ENCODE data around the gene SIRT7.

SIRT7 gene

DNA sequence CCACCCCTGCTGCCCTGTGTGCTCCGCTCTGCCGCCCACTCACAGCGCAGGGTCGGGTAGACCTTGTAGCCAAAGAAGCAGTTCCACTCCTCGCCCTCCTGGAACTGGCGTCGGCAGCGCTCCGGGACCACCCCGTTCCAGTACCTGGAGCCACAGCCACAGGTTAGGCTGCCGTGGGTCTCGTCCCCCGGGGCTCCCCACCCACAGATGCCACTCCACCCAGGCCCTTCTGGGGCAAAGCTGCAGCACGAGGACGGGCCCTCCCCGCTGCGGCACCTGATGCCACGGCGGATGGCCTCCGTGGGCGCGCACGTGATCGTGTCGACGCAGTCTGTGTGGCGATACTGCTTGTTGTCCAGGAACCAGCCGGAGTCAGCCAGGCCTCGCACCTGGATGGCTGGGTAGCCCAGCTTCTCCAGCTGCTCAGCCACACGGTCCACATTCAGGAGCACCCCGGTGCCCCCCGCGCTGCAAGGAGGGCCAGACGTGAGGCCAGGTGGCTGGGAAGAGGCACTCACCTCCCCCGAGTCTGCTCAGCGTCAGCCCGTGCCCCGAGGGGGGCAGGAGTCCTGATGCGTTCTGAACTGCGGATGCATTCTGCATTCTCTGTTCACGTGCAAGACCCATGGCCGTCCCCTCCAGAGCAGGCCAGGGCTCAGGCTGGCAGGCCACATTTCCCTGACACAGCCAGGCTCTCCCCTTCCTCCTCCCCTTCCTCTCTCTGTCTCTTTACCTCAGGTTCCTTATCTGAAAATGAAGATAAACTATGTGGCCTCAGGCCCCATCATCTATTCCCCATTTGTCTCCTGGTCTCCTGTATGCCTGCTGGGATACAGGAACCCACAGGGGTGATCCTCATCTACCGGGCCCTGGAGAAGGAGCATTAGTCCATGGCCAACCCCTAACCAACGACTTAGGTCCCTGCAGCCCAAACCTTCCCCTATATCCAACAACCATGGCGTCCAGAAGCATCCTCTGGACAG, 38.9 kb upstream of the SIRT7 start:
- Histone ChIP-seq H3K36me3 (ENCODE audit: insufficient read depth) (no peaks in the 10 kb centered on the region), H4K20me1 (ENCODE audit: insufficient read depth) (no peaks in the 10 kb centered on the region), H3K27me3 (ENCODE audit: insufficient read depth, low read depth) (peaks cover 55% of the 10 kb centered on the region), H3K4me3 (IDR thresholded peaks at IDR 0.05; ENCODE audit: insufficient read depth, low read depth, low read length) (no peak overlapping the region), H3K4me2 (no peak overlapping the region), H3K4me1 (ENCODE audit: low read depth, poor library complexity, severe bottlenecking) (no peaks in the 10 kb centered on the region), H3K9ac (no peak overlapping the region), H3K27ac (no peak overlapping the region), H2AFZ (ENCODE audit: low read depth) (no peak overlapping the region), H3K79me2 (ENCODE audit: insufficient read depth, low read depth) (no peaks in the 10 kb centered on the region)
- TF ChIP-seq, protein P1, sequence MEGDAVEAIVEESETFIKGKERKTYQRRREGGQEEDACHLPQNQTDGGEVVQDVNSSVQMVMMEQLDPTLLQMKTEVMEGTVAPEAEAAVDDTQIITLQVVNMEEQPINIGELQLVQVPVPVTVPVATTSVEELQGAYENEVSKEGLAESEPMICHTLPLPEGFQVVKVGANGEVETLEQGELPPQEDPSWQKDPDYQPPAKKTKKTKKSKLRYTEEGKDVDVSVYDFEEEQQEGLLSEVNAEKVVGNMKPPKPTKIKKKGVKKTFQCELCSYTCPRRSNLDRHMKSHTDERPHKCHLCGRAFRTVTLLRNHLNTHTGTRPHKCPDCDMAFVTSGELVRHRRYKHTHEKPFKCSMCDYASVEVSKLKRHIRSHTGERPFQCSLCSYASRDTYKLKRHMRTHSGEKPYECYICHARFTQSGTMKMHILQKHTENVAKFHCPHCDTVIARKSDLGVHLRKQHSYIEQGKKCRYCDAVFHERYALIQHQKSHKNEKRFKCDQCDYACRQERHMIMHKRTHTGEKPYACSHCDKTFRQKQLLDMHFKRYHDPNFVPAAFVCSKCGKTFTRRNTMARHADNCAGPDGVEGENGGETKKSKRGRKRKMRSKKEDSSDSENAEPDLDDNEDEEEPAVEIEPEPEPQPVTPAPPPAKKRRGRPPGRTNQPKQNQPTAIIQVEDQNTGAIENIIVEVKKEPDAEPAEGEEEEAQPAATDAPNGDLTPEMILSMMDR (conservative IDR thresholded peaks at IDR 0.05; ENCODE audit: low read depth, low read length), result no peak

DNA sequence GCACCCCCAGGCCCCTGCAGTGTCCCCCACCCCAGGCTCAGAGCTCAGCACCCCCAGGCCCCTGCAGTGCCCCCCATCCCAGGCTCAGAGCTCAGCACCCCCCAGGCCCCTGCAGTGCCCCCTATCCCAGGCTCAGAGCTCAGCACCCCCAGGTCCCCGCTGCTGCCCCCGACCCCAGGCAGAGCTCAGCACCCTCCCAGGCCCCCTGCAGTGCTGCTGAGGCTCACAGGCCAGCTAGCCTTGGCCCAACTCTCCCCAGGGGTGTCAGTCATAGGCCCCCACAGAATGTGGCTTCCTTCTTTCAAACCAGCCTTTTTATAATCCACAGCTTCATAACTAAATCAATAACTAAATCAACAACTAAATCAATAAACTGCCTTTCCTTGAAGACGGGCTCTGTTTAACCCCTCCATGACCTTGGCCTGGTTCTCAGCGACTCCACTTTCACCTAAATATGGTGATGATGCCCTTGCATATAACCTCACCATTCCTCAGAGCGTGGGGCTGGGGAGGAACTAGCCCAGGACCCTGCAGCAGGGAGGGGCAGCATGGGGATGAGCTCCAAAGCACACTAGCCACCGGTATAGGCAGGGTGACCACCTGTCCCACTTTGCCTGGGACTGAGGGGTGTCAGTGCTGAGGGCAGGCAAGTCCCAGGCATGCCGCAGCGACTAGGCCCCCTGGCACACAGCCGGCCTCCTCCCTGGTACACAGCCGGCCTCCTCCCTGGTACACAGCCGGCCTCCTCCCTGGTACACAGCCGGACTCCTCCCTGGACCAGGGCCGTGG, 38.0 kb upstream of the SIRT7 start:
- Histone ChIP-seq H3K4me3 (IDR thresholded peaks at IDR 0.05; ENCODE audit: insufficient read depth, low read depth, low read length) (no peak overlapping the region), H3K79me2 (ENCODE audit: insufficient read depth, low read depth) (no peaks in the 10 kb centered on the region), H3K4me1 (ENCODE audit: low read depth, poor library complexity, severe bottlenecking) (no peaks in the 10 kb centered on the region), H2AFZ (ENCODE audit: low read depth) (no peak overlapping the region), H3K9ac (no peak overlapping the region), H3K4me2 (no peak overlapping the region), H3K36me3 (ENCODE audit: insufficient read depth) (no peaks in the 10 kb centered on the region), H3K27ac (no peak overlapping the region), H3K27me3 (ENCODE audit: insufficient read depth, low read depth) (peaks cover 58% of the 10 kb centered on the region), H4K20me1 (ENCODE audit: insufficient read depth) (no peaks in the 10 kb centered on the region)
- TF ChIP-seq, protein P1 (conservative IDR thresholded peaks at IDR 0.05; ENCODE audit: low read depth, low read length), result no peak

- no peak overlapping the region for H3K9ac ChIP-seq
- no peaks in the 10 kb centered on the region for H3K4me1 ChIP-seq (ENCODE audit: low read depth, poor library complexity, severe bottlenecking)
- no peak overlapping the region for H3K27ac ChIP-seq
- peaks cover 57% of the 10 kb centered on the region for H3K27me3 ChIP-seq (ENCODE audit: insufficient read depth, low read depth)
- no peaks in the 10 kb centered on the region for H4K20me1 ChIP-seq (ENCODE audit: insufficient read depth)
- TF ChIP-seq, protein P1 (conservative IDR thresholded peaks at IDR 0.05; ENCODE audit: low read depth, low read length), result no peak
- no peaks in the 10 kb centered on the region for H3K36me3 ChIP-seq (ENCODE audit: insufficient read depth)
- H3K4me2 ChIP-seq, result no peak overlapping the region
- H3K4me3 ChIP-seq (IDR thresholded peaks at IDR 0.05; ENCODE audit: insufficient read depth, low read depth, low read length), result no peak overlapping the region
- no peak overlapping the region for H2AFZ ChIP-seq (ENCODE audit: low read depth)
- H3K79me2 ChIP-seq (ENCODE audit: insufficient read depth, low read depth), result no peaks in the 10 kb centered on the region
Observed at GRCh38 chr17:81955058-81955681, 37.2 kb upstream of the SIRT7 start.

All from KMS-11 (cell line).